HG02623 (cell line): Measurements from ENCODE around the gene ERI3.

ENCODE experiments used
- ATAC-seq: cut with Tn5 transposase; IDR thresholded peaks from one replicate; pipeline ENCODE4 v1.9.1; 2021; ENCODE audit warnings: moderate library complexity; ENCODE audit not compliant: unreplicated experiment

The ERI3 gene

DNA sequence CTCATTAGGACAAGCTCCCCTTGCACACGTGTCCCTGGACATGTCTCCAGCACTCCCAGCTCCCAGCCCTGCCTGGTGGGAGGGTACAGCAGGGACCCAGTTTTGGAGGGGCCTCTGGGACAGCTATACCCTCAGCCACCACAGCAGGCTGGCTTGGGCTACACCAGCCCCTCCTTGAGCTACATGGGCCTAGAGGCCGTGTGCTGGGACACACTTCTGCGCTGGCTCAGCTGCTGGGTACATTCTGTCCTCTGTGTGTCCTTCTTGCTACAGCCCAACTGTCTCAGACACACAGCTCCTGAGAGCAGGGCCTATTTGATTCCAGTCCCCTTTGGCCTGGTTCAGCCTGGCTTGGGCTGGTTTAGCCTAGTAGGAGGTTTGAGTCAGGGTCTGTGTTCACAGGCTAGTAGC lies 115.1 kb downstream of the ERI3 start:
- ATAC-seq = no peak

DNA sequence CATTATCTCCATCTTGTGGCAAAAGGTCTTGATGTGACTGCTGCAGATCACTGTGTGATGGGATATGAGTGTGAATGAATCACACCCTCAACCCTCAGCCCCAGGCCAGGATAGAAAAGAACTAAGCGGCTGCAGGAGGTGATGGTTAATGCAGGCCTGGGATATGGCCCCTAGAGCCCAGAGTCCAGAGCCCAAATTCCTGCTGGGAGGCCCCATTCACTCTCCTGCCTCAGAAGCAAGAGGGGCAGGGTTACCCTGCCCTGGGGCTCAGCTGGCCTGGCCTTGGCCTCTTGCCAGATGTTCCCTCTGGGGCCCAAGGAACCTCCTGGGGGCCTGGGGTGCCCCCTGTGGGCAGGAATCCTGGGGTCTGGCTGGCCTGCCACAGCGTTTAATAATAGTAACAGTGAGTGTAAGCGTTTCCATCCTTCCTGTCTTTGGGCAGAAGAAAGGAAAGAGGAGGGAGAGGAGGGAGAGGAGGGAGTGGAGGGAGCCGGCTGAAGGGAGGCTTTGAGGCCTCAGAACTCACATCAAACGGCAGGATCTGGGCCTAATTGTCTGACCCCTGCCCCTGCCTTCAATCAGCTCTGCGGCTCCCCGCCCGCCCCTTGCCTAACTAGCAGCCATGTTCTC lies 115.6 kb downstream of the ERI3 start:
- no peak for ATAC-seq

DNA sequence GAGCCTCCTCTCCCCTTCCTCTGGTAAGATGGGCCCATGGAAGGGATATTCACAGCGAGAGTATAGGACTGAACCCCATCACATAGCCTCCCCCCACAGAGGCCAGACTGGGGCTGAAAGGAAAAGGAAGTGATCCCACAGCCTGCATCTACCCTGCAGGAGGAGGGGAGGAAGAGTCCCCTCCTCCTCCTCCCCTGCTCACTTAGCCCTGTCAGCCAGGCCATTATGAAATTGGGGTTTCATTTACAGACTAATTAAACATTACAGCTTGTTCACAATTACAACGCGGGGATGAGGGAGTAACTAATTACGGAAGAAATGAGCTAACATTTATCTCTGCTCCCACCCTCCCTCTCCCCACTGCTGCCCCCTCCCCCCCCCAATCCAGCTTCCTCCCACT lies 116.4 kb downstream of the ERI3 start:
- no peak for ATAC-seq

DNA sequence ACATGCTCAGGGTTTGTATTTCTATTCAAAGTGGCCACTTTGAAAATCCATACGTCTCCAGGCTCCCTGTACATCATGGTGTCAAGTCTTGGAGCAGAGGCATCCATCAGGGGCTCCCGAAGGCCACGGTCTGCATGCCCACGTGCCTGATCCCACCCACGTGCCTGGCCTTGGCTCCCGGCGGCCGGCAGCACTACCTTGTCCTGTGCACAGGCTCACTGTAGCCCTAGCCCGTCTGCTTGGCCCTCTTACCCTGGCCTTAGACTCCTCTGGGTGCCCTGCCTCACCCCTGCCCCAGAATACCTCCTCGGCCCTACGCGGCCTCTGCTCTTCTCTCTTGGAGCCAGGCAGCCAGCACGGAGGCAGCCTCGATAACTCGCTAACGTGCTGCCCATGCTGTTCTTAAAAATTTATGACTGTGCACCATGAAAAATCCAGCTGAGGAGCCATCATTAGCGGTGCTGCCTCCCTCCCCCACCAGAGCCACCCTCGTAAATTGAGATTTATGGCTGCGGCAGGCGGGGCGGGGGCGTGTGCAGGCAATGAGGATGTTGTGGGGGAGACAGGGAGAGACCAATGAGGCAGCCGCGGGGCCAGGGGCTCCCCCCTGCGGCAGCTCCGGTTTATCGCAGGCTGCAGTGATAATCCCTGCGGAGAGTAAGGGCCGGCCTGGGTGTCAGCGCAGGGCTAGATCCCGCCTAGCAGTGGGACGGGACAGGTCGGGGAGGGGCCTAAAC lies 117.2 kb downstream of the ERI3 start:
- ATAC-seq = no peak

DNA sequence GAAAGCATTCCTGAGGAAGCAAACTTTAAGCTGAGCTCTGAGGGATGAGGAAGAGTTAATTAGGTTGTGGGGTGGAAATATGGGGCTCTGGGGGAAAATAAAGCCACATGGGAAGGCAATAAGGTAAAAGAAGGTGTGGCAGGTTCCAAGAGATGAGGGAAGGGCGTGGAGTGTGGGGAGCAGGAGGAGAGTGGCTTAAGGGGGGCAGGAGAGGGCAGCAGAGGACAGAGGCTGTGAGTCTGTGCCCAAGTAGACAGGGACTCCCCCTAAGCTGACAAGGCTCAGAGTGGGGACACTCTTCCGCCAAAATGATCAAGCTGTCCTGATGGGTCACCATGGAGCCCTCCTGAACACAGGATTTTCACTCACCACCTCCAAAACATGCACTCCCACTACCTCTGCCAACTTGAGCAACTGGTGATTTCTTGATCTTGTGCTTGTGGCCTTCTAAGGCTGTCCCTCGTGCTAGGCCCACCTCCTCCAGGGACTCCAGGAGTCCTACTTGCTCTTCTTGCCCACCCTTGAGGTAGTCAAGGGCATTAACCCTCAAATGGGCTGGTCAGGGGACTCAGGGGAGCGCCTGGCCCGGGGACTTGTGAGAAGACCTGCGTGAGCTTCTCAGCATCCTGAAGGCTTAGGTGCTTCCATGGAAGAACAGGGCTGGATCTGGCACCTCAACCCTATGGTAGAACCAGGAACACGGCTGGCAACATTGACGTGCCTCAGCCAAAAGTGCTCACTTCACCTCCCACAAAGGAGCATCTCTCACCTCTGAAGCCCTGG lies 118.4 kb downstream of the ERI3 start:
- no peak for ATAC-seq

DNA sequence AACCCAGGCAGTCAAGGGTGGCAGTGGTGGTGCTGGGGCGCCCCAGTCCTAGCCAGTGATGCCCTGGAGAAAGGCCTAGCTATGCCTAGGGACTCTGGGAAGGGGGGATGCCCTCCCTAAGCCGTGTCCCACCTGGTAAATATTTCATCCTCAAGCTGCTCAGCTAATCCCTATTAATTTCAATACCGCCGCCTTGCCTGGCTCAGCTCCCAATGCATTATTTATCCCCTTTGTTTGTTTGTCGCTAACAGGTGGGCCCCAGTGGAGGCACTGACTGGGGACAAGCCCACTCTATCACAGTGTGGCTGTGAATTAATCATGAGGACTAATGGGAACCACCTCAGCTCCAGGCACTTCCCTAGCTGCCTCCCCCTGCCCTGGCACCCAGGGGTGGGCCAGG lies 119.2 kb downstream of the ERI3 start:
- ATAC-seq = no peak

DNA sequence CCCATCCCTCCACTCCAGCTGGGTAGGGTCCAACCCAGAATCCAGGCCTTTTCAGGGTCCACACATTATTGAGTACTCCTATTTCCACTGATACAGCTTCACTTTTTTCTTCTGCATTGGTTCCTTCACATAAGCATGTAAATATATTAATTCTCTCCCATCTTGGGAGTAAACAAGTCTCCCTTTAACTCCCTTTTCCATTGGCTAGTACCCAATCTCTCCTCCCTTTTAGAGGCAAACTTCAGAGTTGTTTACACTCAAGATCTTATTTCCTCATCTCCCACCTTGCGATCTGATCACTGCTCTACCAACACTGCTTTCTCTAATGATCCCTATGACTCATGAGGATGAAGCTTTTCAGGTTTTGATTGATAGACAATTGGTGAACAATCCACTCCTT lies 121.5 kb downstream of the ERI3 start:
- ATAC-seq = no peak

DNA sequence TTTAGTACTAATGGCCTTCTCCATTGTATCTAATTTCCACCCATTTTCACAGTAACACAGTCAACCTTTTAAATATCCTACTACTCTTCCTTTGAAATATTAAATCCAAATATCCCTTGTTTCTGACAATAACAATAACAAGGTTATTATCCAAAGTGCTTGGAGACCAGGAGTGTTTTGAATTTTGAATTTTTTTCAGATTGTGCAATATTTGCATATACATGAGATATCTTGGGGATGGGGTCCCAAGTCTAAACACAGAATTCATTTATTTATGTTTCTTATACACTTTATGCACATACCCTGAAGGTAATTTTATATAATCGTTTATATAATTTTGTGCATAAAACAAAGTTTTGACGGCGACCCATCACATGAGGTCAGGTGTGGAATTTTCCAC lies 124.3 kb downstream of the ERI3 start:
- ATAC-seq = no peak

DNA sequence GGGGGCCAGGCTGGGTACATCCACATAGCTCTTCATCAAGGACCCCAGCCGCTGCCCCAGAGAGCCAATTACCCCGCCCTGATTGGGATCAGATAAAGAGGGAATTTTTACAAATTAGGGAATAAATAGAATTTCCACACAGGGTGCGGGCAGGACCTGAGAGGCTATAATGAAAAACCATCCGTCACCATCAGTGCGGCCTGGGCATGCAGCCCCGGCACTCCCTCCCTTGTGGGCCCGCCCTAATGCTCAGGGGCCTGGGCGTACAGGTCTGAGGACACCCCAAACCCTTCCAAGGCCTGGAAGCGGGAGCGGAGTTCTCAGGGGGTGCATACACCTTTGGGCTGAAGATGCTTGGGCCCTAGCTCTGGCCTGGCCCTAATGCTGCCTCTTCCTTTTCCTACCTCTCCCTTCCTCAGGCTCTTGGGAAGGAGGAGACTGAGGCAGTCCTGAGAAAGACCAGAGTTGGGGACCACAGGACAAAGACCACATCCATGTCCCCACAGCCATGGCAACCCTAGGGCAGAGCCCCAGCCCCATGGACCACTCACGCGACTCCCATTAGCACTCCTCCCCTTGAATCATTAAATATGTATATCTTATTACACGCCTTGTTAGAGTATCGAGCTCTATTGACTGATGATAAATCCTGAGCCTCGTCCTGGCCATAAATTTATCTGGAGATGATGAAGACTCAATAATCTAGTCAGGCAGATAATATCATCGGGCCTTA lies 125.5 kb downstream of the ERI3 start:
- ATAC-seq = no peak

DNA sequence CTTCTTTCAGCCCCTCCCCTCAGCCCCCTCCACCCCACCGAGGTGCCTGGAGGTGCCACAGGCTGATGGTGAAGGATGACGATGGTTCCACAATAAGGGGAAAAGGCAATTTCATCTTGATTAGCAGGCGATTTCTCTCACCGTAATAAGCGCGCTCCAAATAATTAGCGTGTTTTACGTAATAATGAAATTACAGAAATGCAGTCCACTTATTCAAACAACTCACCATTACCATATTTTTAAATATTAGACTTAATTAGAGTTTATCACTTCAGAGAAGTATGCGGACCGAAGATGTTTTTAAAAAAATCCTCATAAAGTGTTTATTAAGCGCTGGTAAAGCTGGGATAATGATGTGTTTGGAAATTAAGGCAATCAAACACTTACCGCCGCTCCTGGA lies 126.8 kb downstream of the ERI3 start:
- no peak for ATAC-seq

DNA sequence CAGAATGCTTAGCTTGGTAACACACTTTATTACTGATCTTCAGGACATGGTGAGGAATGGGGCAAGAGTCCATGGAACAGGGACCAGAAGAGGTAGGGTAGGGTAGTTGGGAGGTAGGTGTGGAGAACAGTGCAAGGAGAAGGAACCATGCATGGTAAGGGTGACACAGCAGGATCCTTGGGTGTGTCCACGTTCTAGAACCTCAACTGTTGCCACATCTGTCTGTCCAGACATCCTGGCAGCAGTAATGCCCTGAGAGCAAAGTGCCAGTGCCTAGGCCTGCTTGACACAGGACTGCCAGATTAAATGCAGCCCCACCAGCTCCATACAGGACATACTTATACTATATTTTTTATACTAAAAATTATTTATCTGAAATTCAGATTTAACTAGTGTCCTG lies 127.8 kb downstream of the ERI3 start:
- ATAC-seq = no peak

DNA sequence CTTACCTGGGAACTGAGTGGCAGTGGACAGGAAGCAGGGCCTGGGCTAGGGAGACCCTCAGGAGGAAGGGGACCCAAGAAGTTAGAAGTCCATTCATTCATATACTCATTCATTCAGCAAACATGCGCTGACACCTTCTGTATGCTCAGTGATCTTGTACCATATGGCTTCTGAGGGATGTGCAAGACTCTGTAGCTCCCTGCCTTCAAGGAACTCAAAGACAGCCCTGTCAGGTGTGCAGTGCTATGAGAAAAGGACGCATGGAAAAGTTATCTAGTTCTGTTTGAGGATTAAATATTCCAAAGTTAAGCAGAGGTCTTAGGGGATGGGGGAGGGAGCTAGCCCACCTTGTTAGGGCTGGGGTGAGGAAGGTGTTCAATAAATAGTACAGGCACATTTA lies 129.3 kb downstream of the ERI3 start:
- ATAC-seq = no peak

DNA sequence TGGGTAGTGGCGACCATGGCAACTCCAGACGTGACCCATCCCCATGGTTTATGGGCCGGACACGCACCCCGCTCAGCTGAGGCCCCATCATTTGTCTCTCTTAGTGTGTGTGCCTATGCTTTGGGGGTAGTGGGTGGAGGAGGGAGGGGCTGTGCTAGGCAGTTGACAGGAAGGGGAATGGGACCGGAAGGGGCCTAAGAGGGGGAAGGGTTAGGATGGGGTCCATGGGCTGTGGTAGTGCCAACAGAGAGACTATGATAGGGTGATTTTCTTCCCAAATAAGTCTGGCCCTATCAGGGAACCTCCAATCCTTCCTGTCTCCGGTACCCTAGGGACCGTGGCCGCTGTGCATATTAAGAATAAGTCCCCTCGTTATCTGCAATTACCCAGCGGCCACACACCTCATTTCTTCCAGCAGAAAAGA lies 131.9 kb downstream of the ERI3 start:
- ATAC-seq = no peak

DNA sequence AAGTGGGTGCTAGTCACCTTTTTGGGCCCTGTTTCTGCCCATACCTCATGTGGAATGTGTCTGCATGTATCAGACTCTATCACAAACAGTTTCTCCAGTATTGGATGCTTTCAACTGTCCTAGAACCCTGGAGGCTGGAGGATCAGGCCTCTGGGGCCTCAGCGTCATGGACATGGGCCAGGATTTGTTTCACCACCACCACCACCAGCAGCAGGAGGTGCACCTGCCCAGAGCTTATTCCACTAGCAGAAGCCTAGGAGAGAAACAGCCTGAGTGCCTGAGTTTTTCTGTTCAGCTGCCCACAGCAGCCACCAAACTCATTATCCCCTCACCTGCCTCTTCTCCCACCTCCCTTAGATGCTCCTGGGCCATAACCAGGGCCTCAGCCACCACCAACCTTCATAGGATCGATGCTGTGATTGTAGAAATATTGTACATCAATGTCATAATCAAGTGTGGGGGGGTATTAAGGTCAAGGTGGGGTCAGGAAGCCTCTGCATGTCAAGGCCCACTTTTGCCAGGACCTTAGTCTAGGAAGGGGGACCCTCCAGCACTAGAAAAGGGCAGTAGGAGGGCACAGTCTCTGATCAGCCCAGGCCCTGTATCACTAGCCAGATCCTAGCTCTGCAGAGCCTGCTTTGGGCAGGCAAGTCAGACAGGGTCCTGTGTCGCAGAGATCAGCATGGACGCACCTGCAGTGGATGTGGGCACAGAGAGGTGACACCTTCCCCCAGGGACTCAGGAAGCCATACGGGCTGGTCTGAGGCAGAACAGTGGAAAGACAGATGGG lies 132.5 kb downstream of the ERI3 start:
- ATAC-seq = no peak

DNA sequence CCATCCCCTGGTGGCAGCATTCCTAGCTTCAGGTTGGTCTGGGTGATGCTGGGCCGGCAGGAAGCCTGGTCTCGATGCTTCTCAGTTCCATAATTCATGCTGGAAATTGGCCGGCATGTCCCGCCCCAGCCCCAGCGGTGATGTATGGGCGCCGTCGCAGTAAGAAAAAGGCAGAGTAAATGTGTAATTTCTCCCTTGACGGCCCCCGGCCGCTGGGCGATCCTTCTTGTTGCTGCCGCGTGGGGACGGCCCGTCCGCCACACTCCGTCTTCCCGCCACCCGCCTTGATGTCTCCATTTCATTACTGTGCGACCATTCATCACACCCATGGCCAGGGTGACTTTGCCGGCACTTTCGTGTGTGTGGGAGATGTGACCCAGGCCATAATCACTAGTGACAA lies 133.3 kb downstream of the ERI3 start:
- no peak for ATAC-seq

DNA sequence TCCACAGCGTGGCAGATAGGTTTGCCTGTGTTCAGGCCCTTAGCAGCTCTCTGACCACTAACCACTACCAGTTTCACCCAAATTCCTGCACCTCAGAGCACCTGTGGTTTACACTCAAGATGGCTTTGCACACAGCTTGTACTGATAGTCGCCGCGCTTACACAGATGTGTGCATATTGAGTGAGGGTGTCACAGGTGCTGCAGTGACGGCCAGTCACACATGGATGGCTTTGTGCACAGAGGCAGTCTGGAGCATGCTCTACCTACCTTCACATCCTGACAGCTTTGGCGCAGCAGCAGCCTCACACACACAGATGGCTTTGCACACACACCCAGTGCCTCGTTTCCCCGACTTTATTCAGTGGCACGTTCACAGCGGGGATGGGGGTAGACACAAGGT lies 134.3 kb downstream of the ERI3 start:
- ATAC-seq = no peak

DNA sequence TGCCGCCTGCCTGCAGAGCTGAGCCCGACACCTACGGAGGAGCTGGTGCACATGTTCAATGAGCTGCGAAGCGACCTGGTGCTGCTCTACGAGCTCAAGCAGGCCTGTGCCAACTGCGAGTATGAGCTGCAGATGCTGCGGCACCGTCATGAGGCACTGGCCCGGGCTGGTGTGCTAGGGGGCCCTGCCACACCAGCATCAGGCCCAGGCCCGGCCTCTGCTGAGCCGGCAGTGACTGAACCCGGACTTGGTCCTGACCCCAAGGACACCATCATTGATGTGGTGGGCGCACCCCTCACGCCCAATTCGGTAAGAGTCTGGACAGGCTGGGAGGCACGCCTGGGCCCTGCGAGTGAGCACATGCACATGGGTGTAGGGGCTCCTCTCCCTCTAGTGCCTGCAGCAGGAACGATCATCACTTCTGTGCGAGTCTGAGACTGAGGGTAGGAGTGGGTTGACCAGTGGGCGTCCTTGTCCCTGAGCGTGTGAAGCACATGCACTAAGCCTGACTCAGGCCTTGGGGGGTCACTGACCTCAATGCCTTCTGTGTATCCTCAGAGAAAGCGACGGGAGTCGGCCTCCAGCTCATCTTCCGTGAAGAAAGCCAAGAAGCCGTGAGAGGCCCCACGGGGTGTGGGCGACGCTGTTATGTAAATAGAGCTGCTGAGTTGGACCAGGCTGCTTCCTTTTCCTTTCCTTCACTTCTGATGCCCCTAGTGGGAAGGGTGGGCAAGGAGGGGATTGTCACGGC lies 134.9 kb downstream of the ERI3 start:
- ATAC-seq = no peak

DNA sequence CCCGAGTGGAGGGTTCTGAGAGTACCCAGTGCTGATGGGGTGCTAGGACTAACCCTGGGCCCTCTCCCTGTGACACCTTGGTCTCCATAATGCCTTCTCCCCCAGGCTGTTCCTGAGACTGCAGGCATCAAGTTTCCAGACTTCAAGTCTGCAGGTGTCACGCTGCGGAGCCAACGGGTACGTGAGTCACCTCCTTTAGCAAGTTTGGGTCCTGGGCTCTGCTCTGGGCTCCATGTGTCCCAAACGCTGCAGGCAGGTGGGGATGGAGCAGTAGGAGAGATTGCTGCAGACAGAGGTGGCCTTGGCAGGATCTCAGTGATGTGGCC lies 135.8 kb downstream of the ERI3 start:
- ATAC-seq = no peak

DNA sequence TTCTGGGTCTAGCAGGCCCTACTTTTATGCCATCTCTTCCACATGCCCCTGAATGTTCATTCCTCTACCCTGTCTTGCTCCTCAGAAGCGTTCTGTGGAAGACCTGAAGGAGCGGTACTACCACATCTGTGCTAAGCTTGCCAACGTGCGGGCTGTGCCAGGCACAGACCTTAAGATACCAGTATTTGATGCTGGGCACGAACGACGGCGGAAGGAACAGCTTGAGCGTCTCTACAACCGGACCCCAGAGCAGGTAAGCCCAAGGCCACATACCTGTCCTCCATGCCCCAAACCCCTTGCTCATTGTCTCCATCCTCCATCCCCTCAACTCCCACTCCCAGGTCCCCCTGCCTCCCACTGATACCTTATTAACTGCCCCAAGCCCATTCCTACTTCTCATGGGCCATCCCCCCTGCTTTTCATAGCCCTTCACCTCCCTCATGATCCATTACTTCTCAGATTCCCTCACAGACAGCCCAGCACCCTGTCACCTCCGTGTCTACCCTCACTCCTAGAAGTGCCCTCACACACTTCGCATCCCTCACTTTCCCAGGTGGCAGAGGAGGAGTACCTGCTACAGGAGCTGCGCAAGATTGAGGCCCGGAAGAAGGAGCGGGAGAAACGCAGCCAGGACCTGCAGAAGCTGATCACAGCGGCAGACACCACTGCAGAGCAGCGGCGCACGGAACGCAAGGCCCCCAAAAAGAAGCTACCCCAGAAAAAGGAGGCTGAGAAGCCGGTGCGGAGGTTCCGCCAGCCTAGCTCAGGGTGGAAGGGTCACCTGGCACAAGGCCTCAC lies 136.4 kb downstream of the ERI3 start:
- ATAC-seq = no peak
